HG03378 (cell line): ENCODE measurements around the gene MMAA.

Source experiments
- ATAC-seq: cut with Tn5 transposase; IDR thresholded peaks from one replicate; pipeline ENCODE4 v1.9.1; 2021; ENCODE audit warnings: mild to moderate bottlenecking, moderate library complexity; ENCODE audit not compliant: unreplicated experiment

The MMAA gene

DNA sequence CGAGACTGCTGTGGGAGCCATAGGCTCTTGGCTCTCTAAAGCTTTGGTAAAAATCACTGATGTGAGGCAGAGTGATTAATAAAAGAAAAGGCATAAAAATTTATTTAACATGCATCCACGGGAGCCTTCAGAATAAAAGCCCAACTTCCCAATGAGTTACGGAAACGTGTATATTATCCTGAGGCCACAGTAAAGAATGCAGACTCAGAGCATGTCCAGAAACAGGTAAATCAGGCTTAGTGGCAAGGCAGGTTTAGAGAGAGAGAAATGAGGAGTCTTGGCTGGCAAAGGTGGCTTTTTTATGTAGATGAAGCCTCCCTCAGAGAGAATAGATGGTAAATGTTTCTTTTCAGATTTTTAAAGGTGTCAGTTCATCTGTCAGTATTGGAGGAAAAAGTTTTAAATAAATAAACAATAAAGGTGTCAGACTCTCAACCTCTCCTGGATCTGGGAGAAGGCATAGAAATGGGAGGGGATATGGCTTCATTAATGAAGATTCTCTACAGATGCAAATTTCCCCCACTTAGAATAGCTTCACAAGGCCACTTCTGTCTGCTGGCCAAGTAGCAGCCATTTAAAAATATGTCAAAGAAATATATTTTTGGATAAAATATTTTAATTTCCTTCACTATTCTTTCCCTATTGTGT, 84.8 kb downstream of the MMAA start:
- no peak for ATAC-seq

DNA sequence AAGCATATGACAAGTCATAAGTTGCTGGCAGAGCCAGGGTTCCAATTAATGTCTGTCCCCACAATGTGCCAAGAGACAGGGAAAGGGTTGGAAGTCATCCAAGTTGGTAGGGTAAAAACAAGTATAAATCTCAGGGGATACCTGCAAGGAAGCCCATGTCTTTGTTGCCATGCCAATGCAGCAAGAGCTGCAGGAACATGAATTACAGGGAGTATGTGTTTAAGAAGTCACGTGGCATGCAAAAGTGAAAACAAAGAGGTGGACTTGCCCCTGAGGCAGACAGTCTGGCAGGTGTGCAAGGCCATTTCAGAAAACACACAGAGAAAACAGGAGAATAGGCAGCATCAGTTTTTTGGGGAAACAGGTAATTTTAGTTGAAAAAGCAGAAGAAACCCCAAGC, 90.2 kb downstream of the MMAA start:
- ATAC-seq = no peak
